ENCODE measurements around the gene TWF2. TPM values are rescaled to one million over a fixed set of nuclear protein-coding genes. Genes with fewer than 3 reads are reported as not detected.

Gene TWF2
- total RNA-seq, 5 donors from 2014 or later (not counting 1 experiment from before 2014, with no cell fraction given): 49.8 to 99.9 (median 88.3) TPM

GRCh38 chr3:52204337-52205073 lies 34.5 kb downstream of the TWF2 start:
- Mint-ChIP-seq H3K27ac (no peak overlapping the region), H3K36me3 (peaks cover 66% of the 10 kb centered on the region), H3K4me3 (no peak overlapping the region), H3K9me3 (no peaks in the 10 kb centered on the region), H3K27me3 (no peaks in the 10 kb centered on the region), H3K4me1 (peaks cover 15 to 32% (median 28%) of the 10 kb centered on the region in 3 donors)
- no peak overlapping the region for H3K27ac ChIP-seq (ENCODE audit: low read length)
- no peak for ATAC-seq (replicated peaks in 1 of 4)
- peaks cover 3 to 8% of the 10 kb centered on the region in 2 experiments for H3K4me1 ChIP-seq (ENCODE audit: control insufficient read depth in 1 of 2, extremely low read depth in 1 of 2, insufficient read depth in 2 of 2, low read length in 2 of 2)
- no peaks in the 10 kb centered on the region for H3K27me3 ChIP-seq (replicated peaks in 1 of 2; ENCODE audit: control insufficient read depth in 2 of 2, extremely low read depth in 1 of 2, insufficient read depth in 2 of 2, low read length in 1 of 2)
- no peak overlapping the region for H3K4me3 ChIP-seq (ENCODE audit: control insufficient read depth in 1 of 2, extremely low read depth in 1 of 2, low read length in 1 of 2)
- CTCF ChIA-PET: no interaction called here
- no peaks in the 10 kb centered on the region for H3K9me3 ChIP-seq
- POLR2A ChIA-PET: no interaction called here
- H3K36me3 ChIP-seq (ENCODE audit: control insufficient read depth in 2 of 2, extremely low read depth in 1 of 2, insufficient read depth in 1 of 2, low read length in 1 of 2): peaks cover 17 to 85% of the 10 kb centered on the region in 2 donors
- WGBS (ENCODE audit: insufficient coverage): 90% methylated on average over 5 of the region's 10 CpGs
- no peak for DNase-seq

- ATAC-seq (replicated peaks in 1 of 4): no peak
- H3K27ac ChIP-seq (ENCODE audit: low read length): no peak overlapping the region
- Mint-ChIP-seq H3K27me3 (no peaks in the 10 kb centered on the region), H3K9me3 (no peaks in the 10 kb centered on the region), H3K4me1 (peaks cover 23 to 40% (median 36%) of the 10 kb centered on the region in 3 donors), H3K4me3 (no peak overlapping the region), H3K36me3 (peaks cover 62% of the 10 kb centered on the region), H3K27ac (no peak overlapping the region)
- CTCF ChIA-PET: no interaction called here
- no CpG with 5 or more reads among the region's 1 CpG for WGBS (ENCODE audit: insufficient coverage)
- peaks cover 10 to 16% of the 10 kb centered on the region in 2 experiments for H3K4me1 ChIP-seq (ENCODE audit: control insufficient read depth in 1 of 2, extremely low read depth in 1 of 2, insufficient read depth in 2 of 2, low read length in 2 of 2)
- POLR2A ChIA-PET: interaction anchor here in 1 of 2 donors (0.7 kb wide), 1 partner anchor 428 kb away, joined by 4 read pairs; no protein-coding TSS in a partner anchor
- DNase-seq: no peak
- H3K4me3 ChIP-seq (ENCODE audit: control insufficient read depth in 1 of 2, extremely low read depth in 1 of 2, low read length in 1 of 2): no peak overlapping the region
- H3K36me3 ChIP-seq (ENCODE audit: control insufficient read depth in 2 of 2, extremely low read depth in 1 of 2, insufficient read depth in 1 of 2, low read length in 1 of 2): peaks cover 13 to 78% of the 10 kb centered on the region in 2 donors
- H3K9me3 ChIP-seq: no peaks in the 10 kb centered on the region
- no peaks in the 10 kb centered on the region for H3K27me3 ChIP-seq (replicated peaks in 1 of 2; ENCODE audit: control insufficient read depth in 2 of 2, extremely low read depth in 1 of 2, insufficient read depth in 2 of 2, low read length in 1 of 2)
Measured at GRCh38 chr3:52203701-52204100, 35.3 kb downstream of the TWF2 start.

- H3K4me3 Mint-ChIP-seq: no peak overlapping the region
Measured at GRCh38 chr3:52202384-52203077, 36.4 kb downstream of the TWF2 start.

GRCh38 chr3:52200981-52201679 lies 37.8 kb downstream of the TWF2 start:
- DNase-seq (no peak), ATAC-seq (replicated peaks in 1 of 4) (no peak)
- H3K9me3 ChIP-seq: no peaks in the 10 kb centered on the region
- Mint-ChIP-seq H3K4me3 (no peak overlapping the region), H3K9me3 (no peaks in the 10 kb centered on the region), H3K36me3 (peaks cover 43% of the 10 kb centered on the region), H3K27ac (peak overlapping the region; percentile 28 to 39), H3K4me1 (peaks cover 35 to 56% (median 54%) of the 10 kb centered on the region in 3 donors), H3K27me3 (no peaks in the 10 kb centered on the region)
- ChIA-PET POLR2A (interaction anchor here in 1 of 2 donors (0.6 kb wide), 1 partner anchor 12 kb away, joined by 3 read pairs; no protein-coding TSS in a partner anchor), CTCF (interaction anchor here (0.6 to 1.0 kb wide), 4 partner anchors 9 to 246 kb away, joined by 3 to 4 read pairs (median 3); no protein-coding TSS in a partner anchor)
- H3K4me1 ChIP-seq (ENCODE audit: control insufficient read depth in 1 of 2, extremely low read depth in 1 of 2, insufficient read depth in 2 of 2, low read length in 2 of 2): peaks cover 20 to 32% of the 10 kb centered on the region in 2 experiments
- peaks cover 13 to 55% of the 10 kb centered on the region in 2 donors for H3K36me3 ChIP-seq (ENCODE audit: control insufficient read depth in 2 of 2, extremely low read depth in 1 of 2, insufficient read depth in 1 of 2, low read length in 1 of 2)
- no peaks in the 10 kb centered on the region for H3K27me3 ChIP-seq (replicated peaks in 1 of 2; ENCODE audit: control insufficient read depth in 2 of 2, extremely low read depth in 1 of 2, insufficient read depth in 2 of 2, low read length in 1 of 2)
- WGBS (ENCODE audit: insufficient coverage): 88% methylated on average over 1 of the region's 5 CpGs
- H3K4me3 ChIP-seq (ENCODE audit: control insufficient read depth in 1 of 2, extremely low read depth in 1 of 2, low read length in 1 of 2): no peak overlapping the region
- H3K27ac ChIP-seq (ENCODE audit: low read length): no peak overlapping the region

More at GRCh38 chr3:52202384-52203077, 36.4 kb downstream of the TWF2 start:
- DNase-seq (no peak), ATAC-seq (replicated peaks in 1 of 4) (no peak)
- no peaks in the 10 kb centered on the region for H3K9me3 ChIP-seq
- ChIA-PET POLR2A (no interaction called here), CTCF (no interaction called here)
- Mint-ChIP-seq H3K27ac (peak overlapping the region in 1 of 2 donors; percentile 44), H3K4me1 (peaks cover 32 to 47% (median 44%) of the 10 kb centered on the region in 3 donors), H3K36me3 (peaks cover 52% of the 10 kb centered on the region), H3K9me3 (no peaks in the 10 kb centered on the region), H3K27me3 (no peaks in the 10 kb centered on the region)
- WGBS (ENCODE audit: insufficient coverage): 80% methylated on average over 2 of the region's 4 CpGs
- H3K36me3 ChIP-seq (ENCODE audit: control insufficient read depth in 2 of 2, extremely low read depth in 1 of 2, insufficient read depth in 1 of 2, low read length in 1 of 2): peaks cover 13 to 66% of the 10 kb centered on the region in 2 donors
- H3K27me3 ChIP-seq (replicated peaks in 1 of 2; ENCODE audit: control insufficient read depth in 2 of 2, extremely low read depth in 1 of 2, insufficient read depth in 2 of 2, low read length in 1 of 2): no peaks in the 10 kb centered on the region
- no peak overlapping the region for H3K27ac ChIP-seq (ENCODE audit: low read length)
- peaks cover 14 to 24% of the 10 kb centered on the region in 2 experiments for H3K4me1 ChIP-seq (ENCODE audit: control insufficient read depth in 1 of 2, extremely low read depth in 1 of 2, insufficient read depth in 2 of 2, low read length in 2 of 2)
- no peak overlapping the region for H3K4me3 ChIP-seq (ENCODE audit: control insufficient read depth in 1 of 2, extremely low read depth in 1 of 2, low read length in 1 of 2)

- no peaks in the 10 kb centered on the region for H3K27me3 Mint-ChIP-seq
- ChIA-PET CTCF (no interaction called here), POLR2A (no interaction called here)
- H3K4me3 Mint-ChIP-seq: peak overlapping the region; percentile 96 to 98 (median 96)
- H3K9me3 Mint-ChIP-seq: no peaks in the 10 kb centered on the region
- ATAC-seq (replicated peaks in 1 of 4): no peak
- peak overlapping the region; percentile 70 for H3K27ac ChIP-seq (ENCODE audit: low read length)
- no peaks in the 10 kb centered on the region for H3K9me3 ChIP-seq
- 83% methylated on average over 4 of the region's 14 CpGs for WGBS (ENCODE audit: insufficient coverage)
- H3K36me3 ChIP-seq (ENCODE audit: control insufficient read depth in 2 of 2, extremely low read depth in 1 of 2, insufficient read depth in 1 of 2, low read length in 1 of 2): peaks cover 2 to 33% of the 10 kb centered on the region in 2 donors
- H3K36me3 Mint-ChIP-seq: peaks cover 23% of the 10 kb centered on the region
- H3K4me1 Mint-ChIP-seq: peaks cover 35 to 56% (median 48%) of the 10 kb centered on the region in 3 donors
- peak overlapping the region; percentile 90 to 98 for H3K4me3 ChIP-seq (ENCODE audit: control insufficient read depth in 1 of 2, extremely low read depth in 1 of 2, low read length in 1 of 2)
- no peaks in the 10 kb centered on the region for H3K27me3 ChIP-seq (replicated peaks in 1 of 2; ENCODE audit: control insufficient read depth in 2 of 2, extremely low read depth in 1 of 2, insufficient read depth in 2 of 2, low read length in 1 of 2)
- no peak for DNase-seq
- H3K4me1 ChIP-seq (ENCODE audit: control insufficient read depth in 1 of 2, extremely low read depth in 1 of 2, insufficient read depth in 2 of 2, low read length in 2 of 2): peaks cover 20 to 32% of the 10 kb centered on the region in 2 experiments
- peak overlapping the region; percentile 91 to 92 for H3K27ac Mint-ChIP-seq
Measured at GRCh38 chr3:52198643-52199608, 40.0 kb downstream of the TWF2 start.
